HUDEP-2 (cell line): ENCODE data around the gene SCRN3.
"Not testable (repeated sequence)": the region's sequence is repeated elsewhere in the genome, so short reads cannot be mapped to it uniquely, and the experiment has no call there.

ENCODE experiments used
- DNase-seq, 76 experiments: peaks; one replicate each; lab custom pipeline; 2025; ENCODE audit not compliant: unreplicated experiment in 76 of 76; lab: John Stamatoyannopoulos, UW

SCRN3 gene, protein sequence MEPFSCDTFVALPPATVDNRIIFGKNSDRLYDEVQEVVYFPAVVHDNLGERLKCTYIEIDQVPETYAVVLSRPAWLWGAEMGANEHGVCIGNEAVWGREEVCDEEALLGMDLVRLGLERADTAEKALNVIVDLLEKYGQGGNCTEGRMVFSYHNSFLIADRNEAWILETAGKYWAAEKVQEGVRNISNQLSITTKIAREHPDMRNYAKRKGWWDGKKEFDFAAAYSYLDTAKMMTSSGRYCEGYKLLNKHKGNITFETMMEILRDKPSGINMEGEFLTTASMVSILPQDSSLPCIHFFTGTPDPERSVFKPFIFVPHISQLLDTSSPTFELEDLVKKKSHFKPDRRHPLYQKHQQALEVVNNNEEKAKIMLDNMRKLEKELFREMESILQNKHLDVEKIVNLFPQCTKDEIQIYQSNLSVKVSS

DNA sequence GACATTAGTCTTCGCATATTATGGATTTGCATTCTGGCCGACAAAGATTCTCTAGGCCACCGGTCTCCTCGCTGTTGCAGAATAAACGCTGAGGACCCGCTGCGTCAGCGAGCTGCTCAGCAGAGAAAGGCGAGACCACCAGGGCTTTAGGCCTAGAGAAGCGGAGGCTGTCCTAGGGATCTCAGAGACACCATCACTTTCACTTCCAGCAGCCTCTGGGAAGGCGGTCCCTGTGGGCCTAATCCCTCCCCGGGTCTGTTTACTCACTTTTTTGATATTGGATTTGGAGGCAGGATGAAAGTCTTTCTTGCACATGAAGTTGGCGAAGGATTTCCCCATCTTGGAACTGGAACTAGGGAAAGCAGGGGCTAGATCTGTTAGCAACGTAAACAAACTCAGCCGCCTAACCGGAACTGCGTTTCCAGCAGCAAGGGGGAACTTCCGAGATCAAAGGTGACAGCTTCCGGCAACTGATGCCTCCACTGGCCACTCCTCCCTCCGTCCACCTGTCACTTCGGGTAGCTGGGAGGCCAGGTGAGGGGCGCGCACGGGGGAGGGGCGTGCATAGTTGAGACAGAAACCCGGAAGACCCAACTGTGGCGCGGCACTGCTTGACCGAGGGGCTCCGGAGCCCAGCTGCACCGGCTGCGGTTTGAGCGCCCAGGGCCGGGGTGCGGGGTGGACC, at the start of gene SCRN3:
Gene SCRN3 (plus strand): TSS at position 447 of the 685 bp plus-strand sequence. CDS start 2,554 bp downstream, outside the sequence.
- peak in 70 of 76 experiments; percentile 11 to 72 (median 48) for DNase-seq

DNA sequence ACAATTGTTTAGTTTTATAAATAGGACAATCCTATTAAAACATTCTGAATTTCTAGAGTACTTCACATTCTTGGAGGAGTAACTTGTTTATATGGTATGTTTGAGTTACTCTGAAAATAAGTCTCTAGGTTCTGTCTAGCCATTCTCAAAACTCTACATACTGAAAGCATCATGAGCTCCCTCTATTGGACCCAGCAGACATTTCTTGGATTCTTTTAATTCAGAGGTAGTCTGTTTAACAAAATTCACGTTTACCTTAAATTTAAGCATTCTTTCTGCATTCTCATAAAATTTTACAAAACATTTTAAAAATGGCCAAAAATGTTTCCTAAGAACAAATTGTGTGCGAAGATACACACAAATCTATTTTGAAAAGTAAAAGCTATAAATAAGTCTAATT, 45.5 kb upstream of the SCRN3 start:
- DNase-seq: peak in 6 of 76 experiments; percentile 17 to 25 (median 21)

DNA sequence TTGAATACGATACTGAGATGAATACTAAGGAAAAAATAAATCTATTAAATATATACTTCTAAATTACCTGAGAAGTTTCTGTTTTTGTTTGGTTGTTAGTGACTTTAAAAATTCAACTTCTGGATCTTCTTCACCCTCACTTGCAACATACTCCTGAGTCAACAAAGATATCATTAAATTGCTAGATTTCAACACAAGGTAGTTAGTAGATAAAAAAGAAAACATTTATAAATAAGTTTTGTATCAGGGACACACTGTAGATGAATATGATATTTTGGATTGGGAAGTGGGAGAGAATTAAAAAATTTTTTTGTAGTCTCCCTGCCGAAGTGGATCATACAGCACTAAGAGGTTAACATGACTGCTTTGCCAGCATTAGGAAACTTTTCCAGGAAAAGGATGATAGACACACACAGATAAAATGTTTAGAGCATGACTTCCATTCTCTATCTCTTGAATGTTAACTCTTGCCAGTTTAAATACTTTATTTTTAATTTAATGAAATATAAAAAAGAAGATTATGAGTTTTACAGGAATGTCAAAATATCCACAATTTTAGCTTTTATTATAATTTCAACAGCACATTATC, 44.8 kb upstream of the SCRN3 start:
- no peak for DNase-seq

DNA sequence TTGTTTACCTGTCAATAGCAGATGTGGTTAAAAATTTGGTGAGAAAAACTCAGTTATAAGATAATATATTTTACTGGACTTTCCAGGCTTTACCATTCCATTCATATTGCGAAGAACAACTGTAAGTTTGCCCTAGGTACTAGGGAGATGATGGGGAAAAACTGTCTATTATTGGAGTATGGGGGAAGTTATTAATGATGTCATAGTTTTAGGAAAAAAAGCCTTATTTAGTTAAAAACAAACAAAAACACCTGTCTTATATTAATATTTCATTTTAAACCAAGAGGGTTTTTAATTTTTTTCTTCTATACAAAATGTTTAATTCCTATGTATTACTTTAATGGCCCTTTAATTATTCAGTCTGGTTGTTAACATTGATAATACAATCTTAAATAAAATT, 42.5 kb upstream of the SCRN3 start:
- DNase-seq: no peak

DNA sequence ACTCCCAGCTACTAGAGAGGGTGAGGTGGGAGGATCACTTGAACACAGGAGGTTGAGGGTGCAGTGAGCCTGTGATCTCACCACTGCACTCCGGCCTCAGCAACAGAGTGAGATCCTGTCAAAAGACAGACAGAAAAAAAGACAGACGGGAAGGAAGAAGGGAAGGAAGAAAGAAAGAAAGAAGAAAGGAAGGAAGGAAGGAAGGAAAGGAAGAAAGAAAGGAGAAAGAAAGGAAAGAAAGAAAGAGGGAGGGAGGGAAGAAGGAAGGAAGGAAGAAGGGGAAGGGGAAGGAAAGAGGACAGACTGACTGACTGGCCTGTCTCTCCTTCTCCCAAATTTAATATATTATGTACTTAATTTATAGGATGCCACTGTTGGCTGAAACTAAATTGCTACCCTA, 39.2 kb upstream of the SCRN3 start:
- DNase-seq: no peak

DNA sequence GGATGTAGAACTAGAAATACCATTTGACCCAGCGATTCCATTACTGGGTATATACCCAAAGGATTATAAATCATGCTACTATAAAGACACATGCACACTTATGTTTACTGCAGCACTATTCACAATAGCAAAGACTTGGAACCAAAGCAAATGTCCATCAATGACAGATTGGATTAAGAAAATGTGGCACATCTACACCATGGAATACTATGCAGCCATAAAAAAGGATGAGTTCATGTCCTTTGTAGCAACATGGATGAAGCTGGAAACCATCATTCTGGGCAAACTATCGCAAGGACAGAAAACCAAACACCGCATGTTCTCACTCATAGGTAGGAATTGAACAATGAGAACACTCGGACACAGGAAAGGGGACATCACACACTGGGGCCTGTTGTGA, 35.9 kb upstream of the SCRN3 start:
- not testable (repeated sequence) for DNase-seq

DNA sequence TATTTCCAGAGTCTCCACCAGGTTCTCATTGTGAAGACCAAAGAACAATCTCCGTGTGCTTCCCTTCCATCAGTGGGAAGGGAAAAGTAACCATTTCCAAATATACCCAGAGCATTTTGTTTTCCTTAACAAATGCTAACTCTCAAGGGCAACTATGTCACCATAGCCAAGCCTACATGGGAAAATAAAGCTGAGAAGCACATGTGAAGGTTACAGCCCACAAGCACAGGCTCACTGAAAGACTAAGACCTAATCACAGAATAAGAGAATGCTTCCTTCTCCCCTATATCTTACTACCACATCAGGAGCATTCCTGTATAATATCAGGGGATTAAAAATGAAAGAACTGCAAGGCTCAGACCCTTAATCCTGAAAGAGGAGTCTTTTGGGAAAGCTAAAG, 32.6 kb upstream of the SCRN3 start:
- DNase-seq: no peak

DNA sequence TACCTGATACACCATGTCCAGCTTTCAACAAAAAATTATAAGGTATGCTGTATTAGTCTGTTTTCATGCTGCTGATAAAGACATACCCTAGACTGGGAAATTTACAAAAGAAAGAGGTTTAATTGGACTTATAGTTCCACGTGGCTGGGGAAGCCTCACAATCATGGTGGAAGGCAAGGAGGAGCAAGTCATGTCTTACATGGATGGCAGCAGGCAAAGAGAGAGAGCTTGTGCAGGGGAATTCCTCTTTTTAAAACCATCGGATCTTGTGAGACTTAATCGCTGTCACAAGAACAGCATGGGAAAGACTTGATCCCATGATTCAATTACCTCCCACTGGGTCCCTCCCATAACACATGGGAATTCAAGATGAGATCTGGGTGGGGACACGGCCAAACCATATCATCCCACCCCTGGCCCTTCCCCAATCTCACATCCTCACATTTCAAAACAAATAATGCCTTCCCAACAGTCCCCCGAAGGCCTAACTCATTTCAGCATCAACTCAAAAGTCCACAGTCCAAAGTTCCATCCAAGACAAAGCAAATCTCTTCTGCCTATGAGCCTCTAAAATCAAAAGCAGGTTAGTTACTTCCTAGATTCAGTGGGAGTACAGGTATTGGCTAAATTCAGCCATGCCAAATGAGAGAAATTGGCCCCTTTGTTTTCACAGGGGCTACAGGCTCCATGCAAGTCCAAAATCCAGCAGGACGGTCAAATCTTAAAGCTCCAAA, 31.9 kb upstream of the SCRN3 start:
- not testable (repeated sequence) for DNase-seq

DNA sequence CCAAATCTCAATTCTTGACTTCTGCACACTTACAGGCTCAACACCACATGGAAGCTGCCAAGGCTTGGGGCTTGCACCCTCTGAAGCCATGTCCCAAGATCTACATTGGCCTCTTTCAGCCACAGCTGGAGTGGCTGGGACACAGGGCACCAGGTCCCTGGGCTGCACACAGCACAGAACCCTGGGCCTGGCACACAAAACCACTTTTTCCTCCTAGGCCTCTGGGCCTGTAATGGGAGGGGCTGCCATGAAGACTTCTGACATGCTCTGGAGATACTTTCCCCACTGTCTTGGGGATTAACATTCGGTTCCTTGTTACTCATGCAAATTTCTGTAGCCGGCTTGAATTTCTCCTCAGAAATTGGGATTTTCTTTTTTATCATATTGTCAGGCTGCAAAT, 30.9 kb upstream of the SCRN3 start:
- no peak for DNase-seq

DNA sequence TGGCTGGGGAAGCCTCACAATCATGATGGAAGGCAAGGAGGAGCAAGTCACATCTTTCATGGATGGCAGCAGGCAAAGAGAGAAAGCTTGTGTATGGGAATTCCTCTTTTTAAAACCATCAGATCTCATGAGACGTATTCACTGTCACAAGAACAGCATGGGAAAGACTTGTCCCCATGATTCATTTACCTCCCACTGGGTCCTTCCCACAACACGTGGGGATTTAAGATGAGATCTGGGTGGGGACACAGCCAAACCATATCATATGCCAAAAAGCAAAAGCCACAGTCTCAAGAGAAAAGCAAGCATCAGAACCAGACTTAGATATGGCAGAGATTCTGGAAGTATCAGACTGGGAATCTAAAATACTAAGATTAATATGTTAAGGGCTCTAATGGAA, 30.0 kb upstream of the SCRN3 start:
- peak in 1 of 76 experiments; percentile 1 for DNase-seq

DNA sequence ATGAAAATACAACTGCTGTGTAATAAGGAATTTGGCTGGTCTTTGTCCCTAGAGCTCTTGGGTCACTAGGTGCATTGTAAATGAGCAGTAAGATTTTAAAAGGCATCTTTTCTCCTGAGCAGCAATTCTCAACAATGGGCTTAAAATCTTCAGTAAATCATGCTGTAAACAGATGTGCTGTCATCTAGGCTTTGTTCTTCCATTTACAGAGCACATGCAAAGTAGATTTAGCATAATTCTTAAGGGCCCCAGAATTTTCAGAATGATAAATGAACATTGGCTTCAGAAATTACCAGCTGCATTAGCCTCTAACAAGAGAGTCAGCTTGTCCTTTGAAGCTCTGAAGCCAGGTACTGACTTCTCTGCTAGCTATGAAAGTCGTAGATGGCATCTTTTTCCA, 26.8 kb upstream of the SCRN3 start:
- no peak for DNase-seq

DNA sequence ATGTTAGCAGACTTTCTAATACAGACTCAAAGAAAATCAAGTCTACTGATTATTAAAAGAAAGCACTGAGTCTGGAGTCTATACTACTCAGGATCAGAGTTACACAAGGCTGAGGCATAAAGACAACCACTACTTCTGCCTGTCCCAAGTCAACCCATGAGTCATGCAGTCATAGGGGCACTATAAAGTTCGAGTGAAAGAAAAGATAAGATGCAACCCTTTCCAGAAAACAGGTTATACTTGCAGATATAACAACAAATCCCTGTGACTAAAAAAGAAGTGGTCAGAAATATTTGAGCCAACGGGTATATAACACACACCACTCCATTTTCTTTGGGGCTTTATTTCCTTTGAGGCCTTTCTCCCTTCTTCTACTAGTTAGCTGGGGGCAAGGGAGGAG, 18.6 kb upstream of the SCRN3 start:
- DNase-seq: peak in 21 of 76 experiments; percentile 0 to 47 (median 13)

DNA sequence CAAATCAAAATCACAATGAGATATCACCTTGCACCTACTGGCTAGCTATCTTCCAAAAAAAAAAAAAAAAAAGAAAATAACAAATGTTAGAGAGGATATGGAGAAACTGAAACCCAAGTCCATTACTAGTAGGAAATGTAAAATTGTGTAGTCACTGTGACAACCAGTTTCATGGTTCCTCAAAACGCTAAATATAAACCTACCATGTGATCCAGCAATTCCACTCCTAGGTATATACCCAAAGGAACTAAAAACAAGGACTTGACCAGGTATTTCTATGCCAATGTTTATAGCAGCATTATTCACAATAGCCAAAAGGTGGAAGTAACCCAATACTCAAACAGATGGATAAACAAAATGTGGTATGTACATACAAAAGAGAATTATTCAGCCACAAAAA, 11.7 kb upstream of the SCRN3 start:
- no peak for DNase-seq

DNA sequence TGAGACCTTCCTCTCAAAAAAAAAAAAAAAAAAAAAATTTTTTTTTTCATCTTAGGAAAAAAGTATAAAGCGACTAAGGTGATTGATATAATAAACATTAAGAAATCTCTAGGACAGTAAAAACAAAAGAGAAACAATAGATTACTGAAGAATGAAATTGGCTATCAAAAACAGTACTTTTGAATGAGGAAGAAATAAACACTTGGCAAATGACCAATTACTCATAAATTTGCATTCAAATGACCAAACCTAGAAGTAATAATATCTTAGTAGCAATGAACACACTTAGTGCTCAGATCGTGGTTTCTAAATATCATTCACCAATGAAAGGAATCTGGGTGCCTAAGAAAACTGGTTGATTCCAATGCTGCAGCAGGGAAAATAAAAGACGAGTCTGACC, 10.3 kb upstream of the SCRN3 start:
- no peak for DNase-seq

DNA sequence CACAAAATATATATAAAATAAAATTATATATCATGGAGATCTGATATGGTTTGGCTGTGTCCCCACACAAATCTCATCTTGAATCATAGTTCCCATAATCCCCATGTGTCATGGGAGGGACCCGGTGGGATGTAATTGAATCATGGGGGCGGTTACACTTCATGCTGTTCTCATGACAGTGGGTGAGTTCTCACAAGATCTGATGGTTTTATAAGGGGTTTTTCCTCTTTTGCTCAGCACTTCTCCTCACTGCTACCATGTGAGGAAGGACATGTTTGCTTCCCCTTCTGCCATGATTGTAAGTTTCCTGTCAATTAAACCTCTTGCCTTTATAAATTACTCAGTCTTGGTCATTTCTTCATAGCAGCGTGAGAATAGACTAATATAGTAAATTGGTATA, 6.8 kb upstream of the SCRN3 start:
- not testable (repeated sequence) for DNase-seq

DNA sequence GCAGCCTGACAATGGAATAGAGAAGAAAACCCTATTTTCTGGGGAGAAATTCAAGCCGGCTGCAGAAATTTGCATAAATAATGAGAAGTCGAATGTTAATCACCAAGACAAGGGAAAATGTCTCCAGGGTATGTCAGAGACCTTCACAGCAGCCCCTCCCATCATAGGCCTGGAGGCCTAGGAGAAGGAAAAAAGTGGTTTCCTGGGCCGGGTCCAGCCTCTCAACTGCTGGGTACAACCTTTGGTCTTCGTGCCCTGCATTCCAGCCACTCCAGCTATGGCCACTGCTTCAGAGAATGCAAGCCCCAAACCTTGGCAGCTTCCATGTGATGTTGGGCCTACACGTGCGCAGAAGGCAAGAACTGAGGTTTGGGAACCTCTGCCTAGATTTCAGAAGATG, 6.0 kb upstream of the SCRN3 start:
- no peak for DNase-seq

DNA sequence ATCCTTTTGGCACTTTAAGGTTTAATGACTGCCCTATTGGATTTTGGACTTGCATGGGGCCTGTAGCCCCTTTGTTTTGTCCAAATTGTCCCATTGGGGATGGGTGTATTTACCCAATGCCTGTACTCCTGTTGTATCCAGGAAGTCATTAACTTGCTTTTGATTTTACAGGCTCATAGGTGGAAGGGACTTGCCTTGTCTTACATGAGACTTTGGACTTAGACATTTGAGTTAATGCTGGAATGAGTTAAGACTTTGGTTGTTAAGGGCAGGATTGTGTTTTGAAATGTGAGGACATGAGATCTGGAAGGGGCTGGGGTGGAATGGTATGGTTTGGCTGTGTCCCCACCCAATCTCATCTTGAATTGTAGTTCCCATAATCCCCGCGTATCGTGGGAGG, 5.2 kb upstream of the SCRN3 start:
- DNase-seq: not testable (repeated sequence)

DNA sequence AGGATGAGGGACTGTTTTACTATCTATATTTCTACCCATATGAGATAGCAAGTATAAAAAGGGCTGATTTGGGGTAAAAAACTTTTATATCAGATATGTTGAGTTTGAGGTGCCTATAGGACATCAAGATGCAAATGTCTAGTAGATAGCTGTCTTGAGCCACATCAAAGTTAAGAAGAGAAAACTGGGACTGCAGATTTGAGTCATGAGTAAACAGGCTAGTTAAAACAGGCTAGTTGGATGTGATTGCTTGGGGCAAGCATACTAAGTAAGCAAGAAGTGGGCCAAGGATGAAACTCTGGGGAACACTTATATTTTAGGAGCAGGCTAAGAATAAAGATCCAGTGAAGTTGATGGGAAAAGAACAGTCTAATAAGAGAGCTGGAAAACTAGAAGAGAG, 2.8 kb upstream of the SCRN3 start:
- no peak for DNase-seq

DNA sequence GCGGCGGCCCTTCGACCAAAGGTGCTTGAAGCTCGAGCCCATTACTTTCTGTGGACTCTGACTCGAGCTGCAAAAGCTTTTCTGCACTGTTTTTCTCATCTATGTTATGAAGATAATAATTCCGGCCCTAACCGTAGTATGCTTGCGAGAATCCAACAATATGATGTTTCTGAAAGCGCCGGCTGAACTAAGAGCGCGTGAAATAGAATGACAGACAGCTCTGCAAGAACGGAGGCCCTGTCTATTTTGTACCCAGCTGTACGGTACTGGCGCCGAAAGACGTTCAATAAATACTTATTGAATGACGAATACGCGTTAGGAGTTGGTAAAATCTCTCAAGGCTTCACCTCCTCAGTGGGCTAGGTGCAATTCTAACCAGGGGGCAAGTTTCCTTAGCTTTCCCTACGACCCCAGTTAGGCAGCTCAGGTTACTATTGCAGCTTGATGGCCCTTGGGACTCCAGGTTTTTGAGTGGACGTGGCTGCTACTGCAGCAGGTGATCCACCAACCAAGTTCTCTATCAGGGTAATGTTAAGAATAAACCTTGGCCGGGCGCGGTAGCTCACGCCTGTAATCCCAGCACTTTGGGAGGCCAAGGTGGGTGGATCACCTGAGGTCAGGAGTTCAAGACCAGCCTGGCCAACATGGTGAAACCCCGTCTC, 570 bp downstream of the SCRN3 start:
- peak in 2 of 76 experiments; percentile 5 to 20 for DNase-seq

DNA sequence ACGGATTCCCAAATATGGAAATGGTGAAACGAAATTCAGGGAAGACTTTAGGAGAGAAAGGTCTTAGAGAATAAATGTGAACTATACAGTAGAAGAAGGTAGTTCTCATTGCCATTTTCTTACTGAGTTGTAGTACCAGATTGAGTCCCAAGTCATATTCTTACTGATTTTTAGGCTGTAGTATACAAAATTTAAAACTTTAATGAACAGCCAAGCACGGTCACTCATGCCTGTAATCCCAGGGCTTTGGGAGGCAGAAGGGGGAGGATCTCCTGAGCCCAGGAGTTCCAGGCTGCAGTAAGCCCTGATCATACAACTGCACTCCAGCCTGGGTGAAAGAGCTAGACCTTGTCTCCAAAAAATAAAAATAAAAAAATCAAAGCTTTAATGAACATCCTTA, 2.2 kb downstream of the SCRN3 start:
- no peak for DNase-seq
